Measurements from ENCODE around the gene PELI2. TPM values are rescaled to one million over a fixed set of nuclear protein-coding genes. Genes with fewer than 3 reads are reported as not detected.

PELI2 gene
- total and polyA plus RNA-seq, 3 experiments from 2014 or later = 1.0 to 3.3 (median 2.7) TPM

DNA sequence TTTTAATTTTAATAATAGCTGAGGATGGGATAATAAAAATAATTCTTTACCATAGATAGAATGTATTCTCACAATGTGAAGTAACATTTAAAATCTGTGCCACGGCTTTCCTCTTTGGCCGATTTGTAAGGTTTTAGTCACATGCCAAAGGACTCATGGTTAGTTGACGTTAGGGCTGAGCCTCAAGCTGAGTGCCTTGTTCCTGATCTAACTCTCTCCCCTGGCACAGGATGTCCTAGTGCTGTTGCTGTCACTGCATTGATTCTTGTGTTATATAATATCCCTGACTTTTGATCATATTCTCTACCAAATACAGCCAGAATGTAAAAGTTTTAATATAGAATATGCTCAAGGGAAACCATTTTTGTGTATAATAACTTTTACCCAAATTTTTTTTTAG is 144.3 kb downstream of the PELI2 start:
- no peak overlapping the region for H3K27ac Mint-ChIP-seq
- H3K27ac ChIP-seq (ENCODE audit: low read depth, low read length) = no peak overlapping the region

GRCh38 chr14:56268039-56268438 is 149.8 kb downstream of the PELI2 start:
- POLR2A ChIA-PET = no interaction called here
- Histone ChIP-seq H3K27me3 (ENCODE audit: insufficient read depth, low read length, poor library complexity, severe bottlenecking) (no peaks in the 10 kb centered on the region), H3K4me3 (ENCODE audit: low read length) (no peak overlapping the region), H3K4me1 (ENCODE audit: insufficient read depth, low read length) (no peaks in the 10 kb centered on the region), H3K9me3 (ENCODE audit: low read length) (no peaks in the 10 kb centered on the region), H3K36me3 (ENCODE audit: insufficient read depth, low read length) (no peaks in the 10 kb centered on the region), H3K27ac (ENCODE audit: low read depth, low read length) (no peak overlapping the region)
- DNase-seq = no peak
- no peaks in the 10 kb centered on the region for H3K4me1 Mint-ChIP-seq
- CTCF ChIA-PET = no interaction called here
- H3K4me3 Mint-ChIP-seq = no peak overlapping the region
- H3K27ac Mint-ChIP-seq = no peak overlapping the region
- no peaks in the 10 kb centered on the region for H3K27me3 Mint-ChIP-seq
- H3K9me3 Mint-ChIP-seq = peaks cover 0 to 3% (median 0%) of the 10 kb centered on the region in 5 donors
- H3K36me3 Mint-ChIP-seq = no peaks in the 10 kb centered on the region

More for the DNA sequence above, 144.3 kb downstream of the PELI2 start:
- peaks cover 0 to 14% (median 0%) of the 10 kb centered on the region in 3 donors for H3K36me3 Mint-ChIP-seq
- Histone ChIP-seq H3K27me3 (ENCODE audit: insufficient read depth, low read length, poor library complexity, severe bottlenecking) (no peaks in the 10 kb centered on the region), H3K4me1 (ENCODE audit: insufficient read depth, low read length) (no peaks in the 10 kb centered on the region), H3K4me3 (ENCODE audit: low read length) (no peak overlapping the region), H3K36me3 (ENCODE audit: insufficient read depth, low read length) (no peaks in the 10 kb centered on the region), H3K9me3 (ENCODE audit: low read length) (no peaks in the 10 kb centered on the region)
- H3K27me3 Mint-ChIP-seq = no peaks in the 10 kb centered on the region
- POLR2A ChIA-PET = no interaction called here
- no peaks in the 10 kb centered on the region for H3K4me1 Mint-ChIP-seq
- no peak overlapping the region for H3K4me3 Mint-ChIP-seq
- no peak for DNase-seq
- CTCF ChIA-PET = no interaction called here
- H3K9me3 Mint-ChIP-seq = peaks cover 0 to 17% (median 7%) of the 10 kb centered on the region in 5 donors

DNA sequence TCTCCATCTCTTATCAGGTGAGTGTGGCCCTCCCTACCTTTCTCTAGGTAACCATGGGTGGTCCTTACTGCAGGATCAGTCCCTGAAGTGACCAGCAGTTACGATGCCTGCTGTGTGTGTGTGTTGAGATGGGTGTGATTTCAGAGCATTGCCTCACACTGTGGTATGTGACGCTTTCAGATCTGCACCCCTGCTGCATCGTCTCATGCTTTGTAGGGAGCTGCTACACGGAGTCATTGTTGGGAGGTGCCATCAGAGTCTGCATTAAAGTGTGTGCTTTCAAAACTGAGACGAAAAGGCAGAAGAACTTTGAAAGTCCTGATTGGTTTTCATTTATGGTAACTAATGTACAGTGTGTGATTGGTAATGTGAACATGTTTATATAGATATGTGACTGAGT is 150.5 kb downstream of the PELI2 start:
- no peaks in the 10 kb centered on the region for H3K27me3 ChIP-seq (ENCODE audit: insufficient read depth, low read length, poor library complexity, severe bottlenecking)
- H3K27ac ChIP-seq (ENCODE audit: low read depth, low read length) = no peak overlapping the region
- H3K9me3 ChIP-seq (ENCODE audit: low read length) = no peaks in the 10 kb centered on the region
- POLR2A ChIA-PET = no interaction called here
- Mint-ChIP-seq H3K4me1 (no peaks in the 10 kb centered on the region), H3K9me3 (peaks cover 0 to 3% (median 0%) of the 10 kb centered on the region in 5 donors), H3K27ac (no peak overlapping the region), H3K36me3 (no peaks in the 10 kb centered on the region), H3K27me3 (peaks cover 0 to 2% of the 10 kb centered on the region in 2 donors), H3K4me3 (no peak overlapping the region)
- CTCF ChIA-PET = no interaction called here
- H3K36me3 ChIP-seq (ENCODE audit: insufficient read depth, low read length) = no peaks in the 10 kb centered on the region
- H3K4me3 ChIP-seq (ENCODE audit: low read length) = no peak overlapping the region
- no peaks in the 10 kb centered on the region for H3K4me1 ChIP-seq (ENCODE audit: insufficient read depth, low read length)
- DNase-seq = no peak

DNA sequence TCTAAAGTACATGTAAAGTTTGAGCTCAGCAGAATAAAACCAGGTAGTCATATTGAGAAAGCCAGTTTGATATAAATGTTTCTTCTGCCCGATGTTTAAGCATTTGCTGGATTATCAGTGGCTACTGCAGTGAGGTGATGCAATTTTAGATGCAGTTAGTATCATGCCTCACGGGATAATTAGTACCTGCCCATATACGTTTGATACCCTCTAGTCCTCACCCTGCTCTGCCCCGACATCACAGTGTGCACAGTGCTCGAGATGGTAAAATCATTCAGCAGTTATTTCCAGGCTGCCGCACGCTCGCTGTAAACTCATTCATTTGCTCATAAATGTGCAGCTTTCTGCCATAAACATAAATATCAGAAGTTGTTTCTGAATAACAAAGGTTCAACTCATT is 152.7 kb downstream of the PELI2 start:
- Mint-ChIP-seq H3K9me3 (peaks cover 0 to 3% (median 0%) of the 10 kb centered on the region in 5 donors), H3K27ac (no peak overlapping the region), H3K4me1 (no peaks in the 10 kb centered on the region), H3K36me3 (peaks cover 0 to 1% (median 0%) of the 10 kb centered on the region in 3 donors), H3K27me3 (peaks cover 0 to 2% of the 10 kb centered on the region in 2 donors), H3K4me3 (no peak overlapping the region)
- H3K27ac ChIP-seq (ENCODE audit: low read depth, low read length) = no peak overlapping the region
- H3K9me3 ChIP-seq (ENCODE audit: low read length) = no peaks in the 10 kb centered on the region
- no peaks in the 10 kb centered on the region for H3K27me3 ChIP-seq (ENCODE audit: insufficient read depth, low read length, poor library complexity, severe bottlenecking)
- H3K4me1 ChIP-seq (ENCODE audit: insufficient read depth, low read length) = no peaks in the 10 kb centered on the region
- ChIA-PET CTCF (no interaction called here), POLR2A (interaction anchor here (1.0 kb wide), 1 partner anchor 153 kb away, joined by 4 read pairs; the partner anchor contains the start of gene PELI2)
- no peaks in the 10 kb centered on the region for H3K36me3 ChIP-seq (ENCODE audit: insufficient read depth, low read length)
- H3K4me3 ChIP-seq (ENCODE audit: low read length) = no peak overlapping the region
- no peak for DNase-seq

DNA sequence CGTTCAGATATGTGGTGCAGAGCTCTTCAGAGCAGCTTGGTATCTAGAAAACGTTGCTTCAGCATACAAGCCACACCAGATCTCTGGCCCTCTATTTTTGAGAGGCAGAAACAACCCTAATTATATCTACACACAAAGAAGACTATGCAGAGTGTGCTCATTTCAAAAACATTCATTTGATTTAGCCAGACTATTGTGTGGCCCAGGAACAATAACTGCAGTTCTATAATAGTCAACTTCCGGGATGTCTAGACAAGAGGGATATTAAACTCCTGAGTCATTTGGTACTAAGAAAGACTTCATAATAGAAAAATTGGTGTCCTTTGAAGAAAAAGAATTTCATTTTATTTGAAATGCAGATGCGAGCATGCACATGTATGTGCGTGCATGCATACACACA is 153.8 kb downstream of the PELI2 start:
- no peak overlapping the region for H3K27ac Mint-ChIP-seq
- no peak for DNase-seq
- no peaks in the 10 kb centered on the region for H3K27me3 ChIP-seq (ENCODE audit: insufficient read depth, low read length, poor library complexity, severe bottlenecking)
- no peaks in the 10 kb centered on the region for H3K4me1 Mint-ChIP-seq
- H3K4me3 Mint-ChIP-seq = no peak overlapping the region
- H3K27ac ChIP-seq (ENCODE audit: low read depth, low read length) = no peak overlapping the region
- H3K4me1 ChIP-seq (ENCODE audit: insufficient read depth, low read length) = no peaks in the 10 kb centered on the region
- no peak overlapping the region for H3K4me3 ChIP-seq (ENCODE audit: low read length)
- peaks cover 0 to 1% (median 0%) of the 10 kb centered on the region in 3 donors for H3K36me3 Mint-ChIP-seq
- POLR2A ChIA-PET = no interaction called here
- CTCF ChIA-PET = no interaction called here
- peaks cover 0 to 2% of the 10 kb centered on the region in 2 donors for H3K27me3 Mint-ChIP-seq
- H3K36me3 ChIP-seq (ENCODE audit: insufficient read depth, low read length) = no peaks in the 10 kb centered on the region
- H3K9me3 ChIP-seq (ENCODE audit: low read length) = no peaks in the 10 kb centered on the region
- peaks cover 0 to 3% (median 0%) of the 10 kb centered on the region in 5 donors for H3K9me3 Mint-ChIP-seq

DNA sequence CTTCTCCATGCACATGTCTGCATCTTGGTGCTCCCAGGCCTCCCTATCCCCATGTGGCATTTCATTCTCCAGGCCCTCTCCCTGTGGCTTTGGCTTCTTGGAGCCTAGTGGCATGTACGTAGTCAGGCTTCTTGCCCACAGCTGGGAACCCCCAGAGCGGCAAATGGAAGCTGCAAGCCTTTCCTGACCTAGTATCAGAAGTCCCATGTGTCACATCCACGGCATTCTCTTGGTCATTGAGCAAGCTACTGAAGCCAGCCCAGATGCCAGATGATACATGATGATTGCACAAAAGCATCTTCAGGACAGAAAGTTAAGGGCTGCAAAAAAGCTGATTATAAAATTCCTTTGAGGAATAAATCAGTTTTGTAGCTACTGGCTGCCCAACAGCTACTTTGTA is 154.9 kb downstream of the PELI2 start:
- Mint-ChIP-seq H3K9me3 (peaks cover 0 to 3% (median 0%) of the 10 kb centered on the region in 5 donors), H3K27me3 (peaks cover 0 to 2% of the 10 kb centered on the region in 2 donors), H3K27ac (no peak overlapping the region), H3K36me3 (peaks cover 0 to 1% (median 0%) of the 10 kb centered on the region in 3 donors), H3K4me1 (no peaks in the 10 kb centered on the region), H3K4me3 (no peak overlapping the region)
- CTCF ChIA-PET = no interaction called here
- Histone ChIP-seq H3K4me1 (ENCODE audit: insufficient read depth, low read length) (no peaks in the 10 kb centered on the region), H3K4me3 (ENCODE audit: low read length) (no peak overlapping the region), H3K27me3 (ENCODE audit: insufficient read depth, low read length, poor library complexity, severe bottlenecking) (no peaks in the 10 kb centered on the region), H3K9me3 (ENCODE audit: low read length) (no peaks in the 10 kb centered on the region), H3K27ac (ENCODE audit: low read depth, low read length) (no peak overlapping the region), H3K36me3 (ENCODE audit: insufficient read depth, low read length) (no peaks in the 10 kb centered on the region)
- no peak for DNase-seq
- POLR2A ChIA-PET = no interaction called here

- Mint-ChIP-seq H3K27me3 (peaks cover 0 to 2% of the 10 kb centered on the region in 2 donors), H3K9me3 (peaks cover 0 to 3% (median 0%) of the 10 kb centered on the region in 5 donors), H3K36me3 (peaks cover 0 to 1% (median 0%) of the 10 kb centered on the region in 3 donors), H3K27ac (no peak overlapping the region), H3K4me3 (no peak overlapping the region), H3K4me1 (no peaks in the 10 kb centered on the region)
- no peaks in the 10 kb centered on the region for H3K27me3 ChIP-seq (ENCODE audit: insufficient read depth, low read length, poor library complexity, severe bottlenecking)
- H3K36me3 ChIP-seq (ENCODE audit: insufficient read depth, low read length) = no peaks in the 10 kb centered on the region
- H3K4me3 ChIP-seq (ENCODE audit: low read length) = no peak overlapping the region
- ChIA-PET POLR2A (no interaction called here), CTCF (no interaction called here)
- H3K4me1 ChIP-seq (ENCODE audit: insufficient read depth, low read length) = no peaks in the 10 kb centered on the region
- no peak for DNase-seq
- H3K27ac ChIP-seq (ENCODE audit: low read depth, low read length) = no peak overlapping the region
- no peaks in the 10 kb centered on the region for H3K9me3 ChIP-seq (ENCODE audit: low read length)
Observed at GRCh38 chr14:56273951-56274350, 155.7 kb downstream of the PELI2 start.

DNA sequence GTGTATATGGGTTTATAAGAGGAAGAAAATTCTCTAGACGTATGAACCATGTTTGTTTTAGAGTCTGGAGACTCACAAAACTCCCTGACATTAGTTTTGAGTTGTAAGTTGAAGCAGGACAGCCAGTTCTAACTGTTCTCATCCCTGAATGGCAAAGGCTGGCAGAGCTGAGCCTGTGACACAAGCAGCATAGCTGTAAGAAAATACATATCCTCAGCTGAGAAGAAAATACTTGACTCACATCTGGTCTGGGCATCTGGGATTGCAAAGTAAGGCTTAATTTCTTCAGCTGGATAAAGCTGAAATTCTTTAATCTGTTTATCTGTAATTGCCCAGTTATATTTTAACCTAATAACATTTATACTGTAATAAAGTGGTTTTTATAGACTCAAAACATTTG is 156.3 kb downstream of the PELI2 start:
- Mint-ChIP-seq H3K4me1 (no peaks in the 10 kb centered on the region), H3K27ac (no peak overlapping the region), H3K27me3 (peaks cover 0 to 2% of the 10 kb centered on the region in 2 donors), H3K9me3 (peaks cover 0 to 3% (median 0%) of the 10 kb centered on the region in 5 donors), H3K4me3 (no peak overlapping the region), H3K36me3 (peaks cover 0 to 1% (median 0%) of the 10 kb centered on the region in 3 donors)
- no peak for DNase-seq
- no peaks in the 10 kb centered on the region for H3K27me3 ChIP-seq (ENCODE audit: insufficient read depth, low read length, poor library complexity, severe bottlenecking)
- CTCF ChIA-PET = no interaction called here
- H3K4me3 ChIP-seq (ENCODE audit: low read length) = no peak overlapping the region
- H3K27ac ChIP-seq (ENCODE audit: low read depth, low read length) = no peak overlapping the region
- H3K9me3 ChIP-seq (ENCODE audit: low read length) = no peaks in the 10 kb centered on the region
- H3K4me1 ChIP-seq (ENCODE audit: insufficient read depth, low read length) = no peaks in the 10 kb centered on the region
- POLR2A ChIA-PET = no interaction called here
- H3K36me3 ChIP-seq (ENCODE audit: insufficient read depth, low read length) = no peaks in the 10 kb centered on the region

DNA sequence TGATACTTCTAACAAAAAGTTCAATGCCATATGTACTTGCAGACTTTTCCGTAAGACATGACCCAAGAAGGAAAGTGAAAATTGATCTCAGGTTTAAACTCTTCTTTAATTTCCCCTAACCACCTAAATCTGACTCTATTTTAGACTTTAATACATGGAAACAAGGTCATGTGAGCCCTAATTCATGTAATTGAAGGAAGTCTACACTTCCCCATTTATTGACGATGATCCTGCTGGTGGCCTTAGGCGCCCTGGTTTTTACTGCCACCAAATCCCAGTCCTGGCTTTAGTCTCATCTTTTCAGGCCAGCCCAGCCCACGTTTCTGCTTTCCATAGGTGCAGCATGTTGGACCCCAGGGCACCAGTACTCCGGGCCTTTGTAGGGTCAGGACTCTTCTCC is 157.9 kb downstream of the PELI2 start:
- ChIA-PET CTCF (no interaction called here), POLR2A (no interaction called here)

More for the DNA sequence above, 157.9 kb downstream of the PELI2 start:
- Histone ChIP-seq H3K9me3 (ENCODE audit: low read length) (no peaks in the 10 kb centered on the region), H3K27me3 (ENCODE audit: insufficient read depth, low read length, poor library complexity, severe bottlenecking) (no peaks in the 10 kb centered on the region), H3K36me3 (ENCODE audit: insufficient read depth, low read length) (no peaks in the 10 kb centered on the region), H3K4me3 (ENCODE audit: low read length) (no peak overlapping the region), H3K27ac (ENCODE audit: low read depth, low read length) (no peak overlapping the region), H3K4me1 (ENCODE audit: insufficient read depth, low read length) (no peaks in the 10 kb centered on the region)
- H3K9me3 Mint-ChIP-seq = no peaks in the 10 kb centered on the region
- no peak overlapping the region for H3K4me3 Mint-ChIP-seq
- no peak for DNase-seq
- peaks cover 0 to 4% (median 0%) of the 10 kb centered on the region in 3 donors for H3K36me3 Mint-ChIP-seq
- H3K4me1 Mint-ChIP-seq = no peaks in the 10 kb centered on the region
- peaks cover 0 to 2% of the 10 kb centered on the region in 2 donors for H3K27me3 Mint-ChIP-seq
- H3K27ac Mint-ChIP-seq = no peak overlapping the region
